Osteocyte (in vitro differentiated cells): ENCODE results near the gene NPSR1. TPM values are rescaled to one million over a fixed set of nuclear protein-coding genes. Genes with fewer than 3 reads are reported as not detected.
A peak's percentile ranks its signal among the peaks of the same experiment; 100 is the strongest.

ENCODE experiments used
- DNase-seq: peaks from one replicate; pipeline ENCODE4 v3.0.0; 2021; ENCODE audit warnings: mixed read lengths; ENCODE audit not compliant: unreplicated experiment; ENCODE audit errors: extremely low spot score
- H3K27ac Mint-ChIP-seq: one replicate; pipeline ENCODE4 v1.8.0; 2021; ENCODE audit warnings: mild to moderate bottlenecking, mixed read lengths; ENCODE audit not compliant: unreplicated experiment
- H3K27me3 Mint-ChIP-seq: one replicate; pipeline ENCODE4 v1.8.0; 2021; ENCODE audit warnings: mixed read lengths; ENCODE audit not compliant: unreplicated experiment
- H3K36me3 Mint-ChIP-seq: one replicate; pipeline ENCODE4 v1.8.0; 2021; ENCODE audit warnings: mixed read lengths; ENCODE audit not compliant: unreplicated experiment
- H3K4me1 Mint-ChIP-seq: one replicate; pipeline ENCODE4 v1.8.0; 2021; ENCODE audit warnings: mixed read lengths; ENCODE audit not compliant: unreplicated experiment
- H3K4me3 Mint-ChIP-seq: one replicate; pipeline ENCODE4 v1.8.0; 2021; ENCODE audit warnings: mild to moderate bottlenecking, moderate library complexity, mixed read lengths; ENCODE audit not compliant: unreplicated experiment
- H3K9me3 Mint-ChIP-seq: one replicate; pipeline ENCODE4 v1.8.0; 2021; ENCODE audit warnings: mixed read lengths; ENCODE audit not compliant: unreplicated experiment
- total RNA-seq: library from RNA; stranded (reverse); gene quantifications from 2 replicates; pipeline ENCODE4 v1.2.1, GENCODE V29; 2021
- TF ChIP-seq, protein P1 (sequence below): fragments of 200-600 bp; sonication (generic); IDR thresholded peaks from 2 replicates; pipeline ENCODE4 v1.5.0; 2021; ENCODE audit warnings: antibody characterized with exemption, mild to moderate bottlenecking, moderate library complexity

The NPSR1 gene
- total RNA-seq, 1 donor from 2014 or later, result not detected

GRCh38 chr7:34821932-34822558 is 164.0 kb downstream of the NPSR1 start:
- no peak overlapping the region for H3K27ac Mint-ChIP-seq
- H3K27me3 Mint-ChIP-seq, result peaks cover 36% of the 10 kb centered on the region
- H3K4me1 Mint-ChIP-seq, result no peaks in the 10 kb centered on the region
- no peak overlapping the region for H3K4me3 Mint-ChIP-seq
- H3K36me3 Mint-ChIP-seq, result no peaks in the 10 kb centered on the region
- TF ChIP-seq, protein P1, sequence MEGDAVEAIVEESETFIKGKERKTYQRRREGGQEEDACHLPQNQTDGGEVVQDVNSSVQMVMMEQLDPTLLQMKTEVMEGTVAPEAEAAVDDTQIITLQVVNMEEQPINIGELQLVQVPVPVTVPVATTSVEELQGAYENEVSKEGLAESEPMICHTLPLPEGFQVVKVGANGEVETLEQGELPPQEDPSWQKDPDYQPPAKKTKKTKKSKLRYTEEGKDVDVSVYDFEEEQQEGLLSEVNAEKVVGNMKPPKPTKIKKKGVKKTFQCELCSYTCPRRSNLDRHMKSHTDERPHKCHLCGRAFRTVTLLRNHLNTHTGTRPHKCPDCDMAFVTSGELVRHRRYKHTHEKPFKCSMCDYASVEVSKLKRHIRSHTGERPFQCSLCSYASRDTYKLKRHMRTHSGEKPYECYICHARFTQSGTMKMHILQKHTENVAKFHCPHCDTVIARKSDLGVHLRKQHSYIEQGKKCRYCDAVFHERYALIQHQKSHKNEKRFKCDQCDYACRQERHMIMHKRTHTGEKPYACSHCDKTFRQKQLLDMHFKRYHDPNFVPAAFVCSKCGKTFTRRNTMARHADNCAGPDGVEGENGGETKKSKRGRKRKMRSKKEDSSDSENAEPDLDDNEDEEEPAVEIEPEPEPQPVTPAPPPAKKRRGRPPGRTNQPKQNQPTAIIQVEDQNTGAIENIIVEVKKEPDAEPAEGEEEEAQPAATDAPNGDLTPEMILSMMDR, result no peak
- H3K9me3 Mint-ChIP-seq, result no peaks in the 10 kb centered on the region
- DNase-seq, result peak; percentile 64

- DNase-seq, result peak; percentile 86
- H3K4me3 Mint-ChIP-seq, result no peak overlapping the region
- H3K4me1 Mint-ChIP-seq, result no peaks in the 10 kb centered on the region
- H3K27ac Mint-ChIP-seq, result no peak overlapping the region
- TF ChIP-seq, protein P1, result peak; percentile 90
- H3K27me3 Mint-ChIP-seq, result peaks cover 30% of the 10 kb centered on the region
- H3K36me3 Mint-ChIP-seq, result no peaks in the 10 kb centered on the region
- H3K9me3 Mint-ChIP-seq, result no peaks in the 10 kb centered on the region
Measured at GRCh38 chr7:34823650-34824258, 165.7 kb downstream of the NPSR1 start.

- Mint-ChIP-seq H3K36me3 (no peaks in the 10 kb centered on the region), H3K27me3 (peaks cover 40% of the 10 kb centered on the region), H3K4me1 (no peaks in the 10 kb centered on the region), H3K4me3 (no peak overlapping the region), H3K9me3 (no peaks in the 10 kb centered on the region), H3K27ac (no peak overlapping the region)
- no peak for DNase-seq
- TF ChIP-seq, protein P1, result no peak
Measured at GRCh38 chr7:34825221-34825620, 167.2 kb downstream of the NPSR1 start.

- H3K36me3 Mint-ChIP-seq, result no peaks in the 10 kb centered on the region
- H3K27ac Mint-ChIP-seq, result no peak overlapping the region
- no peaks in the 10 kb centered on the region for H3K9me3 Mint-ChIP-seq
- peaks cover 35% of the 10 kb centered on the region for H3K27me3 Mint-ChIP-seq
- no peak for DNase-seq
- no peak overlapping the region for H3K4me3 Mint-ChIP-seq
- no peaks in the 10 kb centered on the region for H3K4me1 Mint-ChIP-seq
- TF ChIP-seq, protein P1, result no peak
Measured at GRCh38 chr7:34830390-34830789, 172.4 kb downstream of the NPSR1 start.

DNA sequence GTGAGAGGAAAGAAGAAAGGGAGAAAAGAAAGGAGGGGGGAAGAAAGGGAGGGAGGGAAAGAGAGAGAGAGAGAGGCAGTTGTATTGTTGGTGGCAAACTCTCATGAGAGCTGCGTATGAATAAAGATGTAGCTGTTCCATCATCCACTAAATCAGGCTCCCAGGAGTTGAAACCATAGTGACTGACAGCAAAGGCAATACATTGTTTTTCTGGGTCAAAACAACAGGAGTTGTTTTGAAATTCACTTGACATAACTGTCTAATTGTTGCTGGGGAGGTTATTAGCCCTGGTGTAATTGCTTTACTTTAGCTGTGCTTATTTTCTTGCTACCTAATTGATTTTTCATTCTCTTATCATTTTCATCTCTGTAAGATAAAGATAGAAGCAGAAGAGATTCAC is 173.4 kb downstream of the NPSR1 start:
- Mint-ChIP-seq H3K36me3 (no peaks in the 10 kb centered on the region), H3K27me3 (peaks cover 34% of the 10 kb centered on the region), H3K9me3 (no peaks in the 10 kb centered on the region), H3K4me1 (peaks cover 2% of the 10 kb centered on the region), H3K4me3 (no peak overlapping the region), H3K27ac (no peak overlapping the region)
- no peak for DNase-seq
- TF ChIP-seq, protein P1, result no peak
